Endodermal cell (in vitro differentiated cells): ENCODE data around the gene PLXNA2. TPM values are rescaled to one million over a fixed set of nuclear protein-coding genes. Genes with fewer than 3 reads are reported as not detected.
A peak's percentile ranks its signal among the peaks of the same experiment; 100 is the strongest.

Source experiments
- DNase-seq: peaks from one replicate; pipeline ENCODE4 v3.0.0-alpha.2; 2017
- H3K27ac ChIP-seq: 2 replicates; pipeline ENCODE4 v1.5.1; 2013; ENCODE audit warnings: mild to moderate bottlenecking, low read depth, low read length, moderate library complexity
- H3K27me3 ChIP-seq: 2 replicates; pipeline ENCODE4 v1.6.1; 2013; ENCODE audit warnings: mild to moderate bottlenecking, low read length, moderate library complexity; ENCODE audit not compliant: insufficient read depth, control insufficient read depth, poor library complexity, severe bottlenecking
- H3K36me3 ChIP-seq: 2 replicates; pipeline ENCODE4 v1.7.0; 2013; ENCODE audit warnings: mild to moderate bottlenecking, low read length, moderate library complexity; ENCODE audit not compliant: control insufficient read depth, insufficient read depth
- H3K4me1 ChIP-seq: one replicate; pipeline ENCODE4 v1.7.0; 2013; ENCODE audit warnings: low read length; ENCODE audit not compliant: control insufficient read depth, insufficient read depth
- H3K4me3 ChIP-seq: 2 replicates; pipeline ENCODE4 v1.5.1; 2013; ENCODE audit warnings: mild to moderate bottlenecking, low read length, moderate library complexity
- H3K9ac ChIP-seq: 2 replicates; pipeline ENCODE4 v1.6.1; 2013; ENCODE audit warnings: mild to moderate bottlenecking, low read length, moderate library complexity; ENCODE audit not compliant: poor library complexity, severe bottlenecking; ENCODE audit errors: extremely low read depth
- H3K9me3 ChIP-seq: 2 replicates; pipeline ENCODE4 v1.6.1; 2013; ENCODE audit warnings: mild to moderate bottlenecking, low read length, moderate library complexity; ENCODE audit not compliant: control insufficient read depth
- H3K27ac Mint-ChIP-seq: 2 replicates; pipeline ENCODE4 v1.8.0; 2020; ENCODE audit warnings: mixed read lengths
- H3K27me3 Mint-ChIP-seq: 2 replicates; pipeline ENCODE4 v1.8.0; 2021; ENCODE audit warnings: mild to moderate bottlenecking, mixed read lengths; ENCODE audit not compliant: insufficient read depth
- H3K36me3 Mint-ChIP-seq: 2 replicates; pipeline ENCODE4 v1.8.0; 2020; ENCODE audit warnings: low read depth, mixed read lengths
- H3K4me1 Mint-ChIP-seq: 2 replicates; pipeline ENCODE4 v1.8.0; 2020; ENCODE audit warnings: mixed read lengths
- H3K4me3 Mint-ChIP-seq: 2 replicates; pipeline ENCODE4 v1.8.0; 2020; ENCODE audit warnings: mild to moderate bottlenecking, moderate library complexity, mixed read lengths
- H3K9me3 Mint-ChIP-seq: 2 replicates; pipeline ENCODE4 v1.8.0; 2020; ENCODE audit warnings: mild to moderate bottlenecking, mixed read lengths
- WGBS, 2 experiments: methylation state at CpG; one replicate each; pipeline versions ENCODE4 v1.1.5 to v1.1.7; 2013; ENCODE audit warnings: missing lambda C conversion rate in 2 of 2, mixed read lengths in 1 of 2; ENCODE audit not compliant: insufficient coverage in 1 of 2, insufficient read length in 1 of 2; 5-methylcytosine and 5-hydroxymethylcytosine counted together
- total RNA-seq, 2 donors: library from RNA; stranded (reverse); fragmentation: NEBNext Ultra II Directional in 1 of 2; extraction: Animal tissue kit (Norgen Biotek cat#: 25700) in 1 of 2; gene quantifications; 2 replicates in 1 of 2; 3 replicates in 1 of 2; pipeline ENCODE4 v1.2.1, GENCODE V29; 2021
- TF ChIP-seq, protein P1 (sequence below): fragments of 200-600 bp; sonication (generic); conservative IDR thresholded peaks from 2 replicates; pipeline ENCODE4 v1.5.0; 2021; ENCODE audit warnings: antibody characterized with exemption, mild to moderate bottlenecking

Gene PLXNA2
- total RNA-seq, 2 donors from 2014 or later, result 61.2 to 86.1 TPM

DNA sequence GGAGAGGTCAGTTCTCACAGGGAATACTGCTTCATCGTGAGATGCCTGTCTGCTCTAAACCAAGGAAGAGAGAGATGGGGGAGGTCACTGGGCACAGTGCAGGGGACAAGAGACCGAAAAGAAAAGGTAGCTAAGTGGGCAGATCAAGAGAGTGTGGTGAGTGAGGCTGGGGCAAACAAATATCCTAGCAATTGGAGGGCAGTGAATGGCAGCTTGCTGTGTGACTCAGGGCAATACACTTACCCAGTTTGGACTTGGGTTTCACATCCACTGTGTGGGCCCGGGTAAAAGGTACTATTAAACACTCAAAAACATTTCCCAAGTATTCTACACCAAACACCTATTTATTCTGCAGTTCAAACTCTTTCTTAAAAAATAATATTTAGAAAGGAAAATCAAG, 10.2 kb downstream of the PLXNA2 start:
- Mint-ChIP-seq H3K4me1 (peaks cover 82% of the 10 kb centered on the region), H3K9me3 (no peaks in the 10 kb centered on the region), H3K27me3 (no peaks in the 10 kb centered on the region), H3K27ac (peak overlapping the region; percentile 69), H3K36me3 (peaks cover 8% of the 10 kb centered on the region), H3K4me3 (no peak overlapping the region)
- H3K4me1 ChIP-seq, result peaks cover 49% of the 10 kb centered on the region
- H3K9ac ChIP-seq, result no peak overlapping the region
- no peak for DNase-seq
- H3K4me3 ChIP-seq, result peak overlapping the region; percentile 39
- peak overlapping the region; percentile 48 for H3K27ac ChIP-seq
- H3K9me3 ChIP-seq, result no peaks in the 10 kb centered on the region
- TF ChIP-seq, protein P1, sequence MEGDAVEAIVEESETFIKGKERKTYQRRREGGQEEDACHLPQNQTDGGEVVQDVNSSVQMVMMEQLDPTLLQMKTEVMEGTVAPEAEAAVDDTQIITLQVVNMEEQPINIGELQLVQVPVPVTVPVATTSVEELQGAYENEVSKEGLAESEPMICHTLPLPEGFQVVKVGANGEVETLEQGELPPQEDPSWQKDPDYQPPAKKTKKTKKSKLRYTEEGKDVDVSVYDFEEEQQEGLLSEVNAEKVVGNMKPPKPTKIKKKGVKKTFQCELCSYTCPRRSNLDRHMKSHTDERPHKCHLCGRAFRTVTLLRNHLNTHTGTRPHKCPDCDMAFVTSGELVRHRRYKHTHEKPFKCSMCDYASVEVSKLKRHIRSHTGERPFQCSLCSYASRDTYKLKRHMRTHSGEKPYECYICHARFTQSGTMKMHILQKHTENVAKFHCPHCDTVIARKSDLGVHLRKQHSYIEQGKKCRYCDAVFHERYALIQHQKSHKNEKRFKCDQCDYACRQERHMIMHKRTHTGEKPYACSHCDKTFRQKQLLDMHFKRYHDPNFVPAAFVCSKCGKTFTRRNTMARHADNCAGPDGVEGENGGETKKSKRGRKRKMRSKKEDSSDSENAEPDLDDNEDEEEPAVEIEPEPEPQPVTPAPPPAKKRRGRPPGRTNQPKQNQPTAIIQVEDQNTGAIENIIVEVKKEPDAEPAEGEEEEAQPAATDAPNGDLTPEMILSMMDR, result no peak
- H3K36me3 ChIP-seq, result peaks cover 79% of the 10 kb centered on the region
- no peaks in the 10 kb centered on the region for H3K27me3 ChIP-seq
- 43 to 44% methylated on average over 3 of the region's 3 CpGs for WGBS, 2 experiments

DNA sequence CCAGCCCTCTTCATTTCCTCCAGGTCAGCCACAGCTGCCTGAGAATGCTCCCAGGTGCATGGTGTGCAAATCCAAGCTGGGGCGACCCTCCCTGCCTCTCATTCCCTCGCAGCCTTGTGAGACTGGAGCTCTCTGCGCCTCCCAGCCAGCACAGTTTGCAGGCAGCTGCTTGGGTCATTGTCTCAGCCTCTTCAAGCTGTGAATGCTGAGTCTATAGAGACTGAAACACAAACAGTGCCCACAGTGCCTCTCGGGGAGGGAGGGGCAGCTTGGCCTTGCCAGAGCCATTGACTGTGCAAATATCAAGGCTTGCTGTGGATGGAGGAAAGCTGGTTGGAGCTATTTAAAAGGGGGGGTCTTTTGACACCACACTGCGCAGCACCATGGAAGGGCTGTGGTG, 10.6 kb downstream of the PLXNA2 start:
- TF ChIP-seq, protein P1, result no peak
- peak overlapping the region; percentile 13 for H3K9ac ChIP-seq
- peaks cover 81% of the 10 kb centered on the region for H3K4me1 Mint-ChIP-seq
- H3K36me3 Mint-ChIP-seq, result peaks cover 8% of the 10 kb centered on the region
- peak overlapping the region; percentile 39 for H3K4me3 ChIP-seq
- peak overlapping the region; percentile 2 for H3K4me3 Mint-ChIP-seq
- peaks cover 46% of the 10 kb centered on the region for H3K4me1 ChIP-seq
- peak overlapping the region; percentile 48 for H3K27ac ChIP-seq
- H3K9me3 Mint-ChIP-seq, result no peaks in the 10 kb centered on the region
- no peaks in the 10 kb centered on the region for H3K27me3 ChIP-seq
- H3K36me3 ChIP-seq, result peaks cover 80% of the 10 kb centered on the region
- no peaks in the 10 kb centered on the region for H3K27me3 Mint-ChIP-seq
- peak overlapping the region; percentile 69 for H3K27ac Mint-ChIP-seq
- H3K9me3 ChIP-seq, result no peaks in the 10 kb centered on the region
- WGBS, 2 experiments, result 21 to 31% methylated on average over 4 to 5 of the region's 5 CpGs
- DNase-seq, result peak; percentile 91

DNA sequence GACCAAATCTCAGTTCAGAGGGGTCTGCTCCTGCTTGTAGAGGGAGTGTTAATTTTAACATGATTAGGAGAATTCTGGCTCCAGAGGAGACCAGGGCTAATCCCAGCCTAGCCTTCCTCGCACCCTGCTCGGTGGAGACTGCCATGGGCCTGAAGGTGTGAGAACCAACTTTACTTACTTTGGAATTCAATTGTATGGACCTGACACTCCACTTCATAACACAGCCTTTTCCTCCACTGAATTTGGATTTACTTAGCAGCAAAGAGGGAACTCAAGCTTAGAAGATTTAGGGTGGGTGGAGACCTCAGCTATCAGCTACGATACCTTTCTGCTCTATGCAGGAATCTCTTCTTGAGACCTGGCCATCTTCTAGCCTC, 11.5 kb downstream of the PLXNA2 start:
- H3K9ac ChIP-seq, result no peak overlapping the region
- 51 to 83% methylated on average over 1 to 3 of the region's 3 CpGs for WGBS, 2 experiments
- no peaks in the 10 kb centered on the region for H3K27me3 ChIP-seq
- TF ChIP-seq, protein P1, result no peak
- H3K36me3 ChIP-seq, result peaks cover 80% of the 10 kb centered on the region
- no peak overlapping the region for H3K4me3 Mint-ChIP-seq
- no peaks in the 10 kb centered on the region for H3K27me3 Mint-ChIP-seq
- H3K4me3 ChIP-seq, result peak overlapping the region; percentile 39
- H3K9me3 ChIP-seq, result no peaks in the 10 kb centered on the region
- H3K36me3 Mint-ChIP-seq, result peaks cover 16% of the 10 kb centered on the region
- H3K9me3 Mint-ChIP-seq, result no peaks in the 10 kb centered on the region
- H3K27ac ChIP-seq, result peak overlapping the region; percentile 58
- peak; percentile 62 for DNase-seq
- peak overlapping the region; percentile 69 for H3K27ac Mint-ChIP-seq
- peaks cover 41% of the 10 kb centered on the region for H3K4me1 ChIP-seq
- H3K4me1 Mint-ChIP-seq, result peaks cover 81% of the 10 kb centered on the region
